Stimulated activated CD8-positive, alpha-beta memory T cell treated with anti-CD3 and anti-CD28 coated beads, Interleukin-7, amount 100 ng/mL, for 1 hour (primary cell): ENCODE results near the gene COL4A1.

Experiments used
- DNase-seq, 2 donors: peaks; one replicate each; pipeline ENCODE4 v3.0.0-alpha.2; 2020; ENCODE audit warnings: low read depth in 2 of 2

Gene COL4A1

DNA sequence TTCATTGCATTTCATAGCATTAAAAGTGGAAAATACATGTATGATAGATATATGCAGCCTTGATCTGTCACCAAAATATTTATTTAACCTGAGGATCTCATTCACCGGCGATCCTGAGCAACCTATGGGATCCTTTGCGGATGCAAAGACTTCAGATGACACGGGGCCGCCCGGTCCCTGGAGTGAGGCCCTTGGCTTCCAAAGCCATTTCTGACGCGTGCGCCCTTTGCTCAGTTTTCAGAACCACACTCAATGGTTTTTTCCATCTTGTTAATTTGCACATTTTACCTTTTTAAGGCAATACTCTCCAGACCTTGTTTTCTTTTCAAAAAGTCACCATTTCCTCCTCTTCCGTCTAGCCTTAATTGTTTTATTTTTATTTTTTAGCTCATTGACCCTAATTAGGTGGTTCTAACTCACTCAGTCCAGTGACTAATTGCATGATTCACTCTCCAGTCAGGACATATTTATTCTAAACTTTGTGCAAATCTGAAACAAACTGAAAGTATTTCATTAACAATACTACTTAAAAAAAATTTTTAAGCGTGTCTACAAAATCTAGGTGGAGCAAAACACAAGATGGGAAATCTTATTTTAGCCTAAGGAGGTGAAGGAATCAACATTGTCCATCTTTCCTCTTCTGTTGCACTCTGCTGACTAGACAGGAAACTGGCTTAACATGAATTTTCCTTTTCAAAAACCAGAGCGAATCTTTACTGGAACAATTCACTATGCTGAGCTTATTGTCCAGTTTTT is 47.9 kb downstream of the COL4A1 start:
- DNase-seq = no peak

DNA sequence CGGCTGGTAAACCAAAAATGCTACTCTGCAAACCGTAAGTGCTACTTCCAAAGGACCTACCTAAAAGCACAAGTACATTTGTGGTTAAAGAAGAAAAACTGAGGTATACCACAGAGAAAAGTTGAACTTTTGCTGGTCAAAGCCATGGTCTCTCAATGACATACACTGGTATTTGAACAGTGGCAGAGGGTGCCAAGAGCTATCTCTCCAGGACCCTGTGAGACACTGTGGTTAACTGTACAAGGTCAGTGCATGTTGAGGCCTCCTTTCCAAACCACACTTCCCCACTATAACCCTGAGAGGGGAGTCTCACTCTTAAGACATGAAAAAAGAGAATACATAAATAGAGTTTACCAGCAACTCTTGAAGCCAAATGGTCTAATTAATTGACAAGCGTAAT is 49.5 kb downstream of the COL4A1 start:
- DNase-seq = no peak

GRCh38 chr13:110256126-110256905 is 50.6 kb downstream of the COL4A1 start:
- DNase-seq = no peak

DNA sequence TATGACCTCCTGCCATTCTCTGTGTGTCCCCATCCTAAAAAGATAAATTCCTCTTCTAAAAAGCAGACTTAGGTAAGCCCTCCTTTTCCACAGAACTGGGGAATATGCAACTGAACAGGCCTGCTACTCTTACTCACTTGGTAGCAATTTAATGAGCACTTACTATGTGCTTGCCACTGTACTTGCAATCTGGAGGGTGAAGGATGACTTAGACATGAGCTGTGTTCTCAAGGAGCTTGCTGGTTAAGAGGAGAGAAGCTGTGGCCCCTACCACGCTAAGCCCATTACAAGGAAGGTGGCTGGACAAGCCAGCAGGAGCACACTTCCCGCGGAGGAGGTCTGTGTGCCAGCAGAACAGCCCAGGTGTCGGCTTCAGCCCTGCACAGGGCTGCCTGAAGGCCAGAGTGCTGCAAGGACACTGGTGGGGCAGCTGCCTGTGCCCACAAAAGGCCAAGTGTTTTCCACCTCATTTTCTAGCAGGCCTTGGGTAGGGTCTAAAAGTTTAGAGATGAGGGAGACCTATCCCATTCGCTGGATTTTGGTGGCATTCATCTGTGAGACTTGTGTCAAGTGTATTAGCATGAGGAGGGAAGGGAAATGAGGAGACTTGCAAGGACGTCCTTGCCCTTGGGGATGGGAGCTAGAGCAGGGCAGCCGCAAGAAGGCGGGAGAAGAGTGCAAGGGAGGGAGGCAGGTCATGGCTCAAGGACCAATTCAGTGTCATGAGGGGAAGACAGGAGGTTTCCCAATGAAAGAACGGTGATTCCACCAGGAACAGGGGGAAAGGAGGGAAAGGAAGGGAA is 52.0 kb downstream of the COL4A1 start:
- no peak for DNase-seq

DNA sequence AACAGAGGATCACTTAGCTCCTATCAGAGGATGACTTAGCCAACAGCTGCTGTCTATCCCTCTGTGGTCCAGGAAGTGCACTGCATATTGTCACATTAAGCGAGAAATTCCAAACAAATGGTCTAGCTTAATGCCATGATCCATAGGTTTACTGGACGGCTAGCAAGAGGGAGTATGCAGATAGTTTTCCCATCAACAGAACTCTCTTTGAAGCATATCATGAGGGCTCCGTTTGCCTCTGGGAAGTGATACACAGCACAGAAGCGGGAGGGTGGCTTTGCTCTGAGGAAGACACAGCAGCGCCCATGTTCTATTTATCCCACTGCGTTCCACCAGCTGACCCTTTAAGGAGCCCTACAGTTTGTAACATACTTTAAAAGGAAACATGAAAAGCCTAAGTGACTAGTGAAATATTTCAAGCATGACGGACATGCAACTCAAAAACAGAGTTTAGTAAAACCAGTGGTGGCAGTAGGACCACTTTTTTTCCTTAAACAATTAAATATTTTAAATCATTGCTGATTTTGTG is 52.7 kb downstream of the COL4A1 start:
- no peak for DNase-seq

- no peak for DNase-seq
These were observed 55.7 kb downstream of the COL4A1 start for GRCh38 chr13:110251193-110251819.

DNA sequence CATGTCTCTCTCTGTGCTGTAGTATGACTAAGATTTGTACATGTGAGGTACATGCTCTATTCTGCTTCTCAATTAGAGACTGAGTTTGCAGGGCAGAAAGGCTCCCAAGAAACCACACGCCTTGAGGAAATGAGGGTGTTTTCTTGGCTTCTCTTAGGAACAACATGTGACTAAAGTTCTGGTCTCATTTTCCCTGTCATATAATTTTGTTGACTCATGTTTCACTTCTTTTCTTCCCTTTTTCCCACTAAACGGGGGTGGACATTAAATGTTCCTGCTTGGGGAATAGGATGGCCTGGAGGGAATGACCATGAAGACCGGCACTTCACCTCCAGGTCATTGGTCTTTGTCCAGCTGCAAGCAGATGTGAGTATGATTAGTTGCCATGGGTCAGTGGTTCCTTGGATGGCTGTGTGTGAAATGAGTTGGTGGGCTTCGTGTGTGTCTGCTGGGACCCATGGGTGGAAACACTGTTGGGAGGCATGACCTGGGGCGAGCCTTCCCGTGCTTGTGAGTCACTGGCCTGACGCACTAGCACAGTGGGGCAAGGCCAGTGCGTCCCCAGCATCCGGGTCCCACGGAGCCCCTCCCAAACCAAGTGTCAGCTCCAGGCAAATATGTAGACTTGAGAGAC is 56.6 kb downstream of the COL4A1 start:
- DNase-seq = no peak

GRCh38 chr13:110249326-110249725 is 57.6 kb downstream of the COL4A1 start:
- no peak for DNase-seq

DNA sequence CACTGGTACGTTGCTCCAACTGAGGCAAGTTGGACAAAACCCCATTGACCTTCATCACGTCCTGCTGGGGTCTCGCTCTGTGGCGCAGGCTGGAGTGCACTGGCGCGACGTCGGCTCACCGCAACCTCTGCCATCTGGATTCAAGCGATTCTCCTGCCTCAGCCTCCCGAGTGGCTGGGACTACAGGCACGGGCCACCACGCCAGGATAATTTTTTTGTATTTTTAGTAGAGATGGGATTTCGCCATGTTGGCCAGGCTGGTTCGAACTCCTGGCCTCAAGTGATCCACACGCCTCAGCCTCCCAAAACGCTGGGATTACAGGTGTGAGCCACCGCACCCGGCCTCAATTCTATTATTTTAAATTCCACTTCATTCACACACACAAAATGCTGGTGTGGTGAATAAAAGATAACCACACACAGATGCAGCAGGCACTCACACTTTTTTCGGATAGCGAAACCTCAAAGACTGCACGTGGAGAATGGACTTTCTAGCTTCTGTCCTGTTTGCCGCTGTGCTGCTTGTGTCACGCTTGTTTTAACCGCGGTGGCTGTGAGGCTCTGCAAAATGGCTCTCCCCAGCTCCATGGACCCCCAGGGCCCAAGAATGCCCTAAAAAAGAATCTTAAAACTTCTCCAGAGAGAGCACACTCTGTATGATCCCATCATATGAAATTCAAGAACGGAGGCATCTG is 58.4 kb downstream of the COL4A1 start:
- no peak for DNase-seq

- DNase-seq = no peak
These were observed 60.4 kb downstream of the COL4A1 start for GRCh38 chr13:110246530-110246929.

- DNase-seq = no peak
These were observed 61.5 kb downstream of the COL4A1 start for GRCh38 chr13:110245416-110245899.

DNA sequence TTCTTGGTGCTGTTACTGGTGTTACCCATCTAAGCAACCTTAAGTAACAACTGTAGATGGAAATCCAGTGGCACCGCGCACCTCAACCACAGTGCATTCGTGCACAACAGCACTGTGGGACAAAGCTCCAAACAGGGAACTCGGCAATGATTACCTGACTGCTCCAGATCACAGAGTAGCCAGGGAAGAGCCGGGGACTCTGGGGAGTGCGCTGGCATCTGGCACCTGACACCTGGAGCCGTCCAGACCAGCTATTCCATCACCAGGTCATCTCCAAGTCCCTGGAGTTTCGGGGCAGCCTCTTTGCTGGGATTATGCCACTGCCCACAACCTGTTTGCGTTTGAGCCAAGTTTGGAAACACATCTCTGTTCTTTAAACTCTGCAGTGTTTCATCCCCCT is 62.0 kb downstream of the COL4A1 start:
- no peak for DNase-seq

- no peak for DNase-seq
These were observed 62.7 kb downstream of the COL4A1 start for GRCh38 chr13:110244071-110244830.

DNA sequence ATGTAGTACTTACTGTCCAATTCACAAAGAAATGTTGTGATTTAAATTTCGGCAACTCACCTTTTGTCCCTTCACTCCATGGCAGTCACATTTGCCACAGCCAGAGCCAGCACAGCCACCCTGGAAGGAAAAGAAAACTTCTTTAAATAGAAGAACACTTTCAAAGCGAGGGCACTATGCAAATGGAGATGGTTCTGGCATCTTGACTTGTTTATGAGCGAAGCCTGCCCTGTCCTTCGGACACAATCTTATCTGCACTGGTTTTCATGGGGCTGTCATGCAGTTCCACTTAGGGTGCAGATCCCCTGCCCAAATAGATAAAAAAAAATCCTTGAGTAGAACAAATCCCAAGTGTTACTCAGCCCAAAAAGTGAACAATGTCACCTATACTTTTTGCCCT is 64.3 kb downstream of the COL4A1 start:
- DNase-seq = no peak

GRCh38 chr13:110240943-110241342 is 66.0 kb downstream of the COL4A1 start:
- DNase-seq = no peak

- DNase-seq = no peak
These were observed 66.6 kb downstream of the COL4A1 start for GRCh38 chr13:110240352-110240751.

DNA sequence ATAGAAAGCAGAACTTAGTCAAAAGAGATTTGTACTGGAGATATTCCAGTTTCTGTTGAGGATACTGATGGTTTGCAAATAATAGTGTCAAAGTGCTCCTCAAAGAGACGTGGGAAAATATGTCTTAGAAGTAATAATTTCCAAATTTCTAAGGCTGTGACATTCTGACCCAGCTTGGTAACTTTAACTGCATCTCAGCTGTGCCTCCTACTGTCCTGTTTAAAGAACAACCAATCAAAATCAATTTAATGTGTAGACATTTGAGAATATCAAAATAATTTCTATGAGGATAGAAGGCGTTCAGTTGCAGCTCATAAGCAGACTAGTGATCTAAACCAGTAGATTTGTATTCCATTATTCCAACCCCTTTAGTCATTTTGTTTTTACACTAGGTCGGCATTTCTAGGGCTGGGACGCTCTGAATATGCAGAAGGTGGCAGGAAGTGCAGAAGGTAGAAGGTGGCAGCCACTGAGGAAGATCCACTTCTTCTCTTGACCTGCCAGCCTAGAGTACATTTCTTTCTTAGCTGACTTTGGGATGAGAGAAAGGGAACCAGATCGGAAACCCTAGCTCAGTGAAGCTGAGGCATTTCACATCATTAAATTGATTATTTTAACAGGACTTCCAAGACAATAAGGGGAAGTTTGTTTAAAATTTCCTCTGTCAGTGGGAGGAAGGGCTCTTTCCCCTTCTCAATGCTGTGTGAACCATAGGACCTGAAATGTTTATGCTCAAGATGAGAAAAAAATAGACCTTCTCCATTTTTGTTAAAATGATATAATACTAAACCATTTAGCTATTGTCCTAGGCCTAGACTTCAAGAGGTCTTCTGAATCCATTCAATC is 67.5 kb downstream of the COL4A1 start:
- no peak for DNase-seq

DNA sequence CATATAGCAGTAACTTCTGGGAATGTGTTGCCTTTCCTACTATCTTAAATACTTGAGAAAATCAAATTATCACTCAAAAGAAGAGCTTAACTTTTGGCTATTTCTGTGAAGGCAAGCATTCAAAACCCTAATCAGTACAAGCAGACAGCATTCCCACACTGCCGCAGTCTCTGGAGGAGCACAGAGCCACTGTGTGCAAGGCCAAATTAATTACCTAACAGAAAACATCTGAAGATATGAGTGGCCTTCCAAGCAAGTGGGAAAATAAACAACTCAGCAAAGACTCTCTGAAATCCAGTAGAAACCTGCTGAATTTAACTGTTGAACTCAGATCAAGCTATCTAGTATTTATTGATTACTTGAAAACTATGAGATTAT is 68.2 kb downstream of the COL4A1 start:
- DNase-seq = no peak
